Measurements from ENCODE around the gene MIEF2. TPM values are rescaled to one million over a fixed set of nuclear protein-coding genes. Genes with fewer than 3 reads are reported as not detected.
"Not testable (repeated sequence)": the region's sequence is repeated elsewhere in the genome, so short reads cannot be mapped to it uniquely, and the experiment has no call there.

MIEF2 gene
- total RNA-seq, 1 donor from 2014 or later = 48.0 TPM

- H3K4me3 ChIP-seq (ENCODE audit: low read depth, low read length) = no peak overlapping the region
Measured at GRCh38 chr17:18280766-18281371, 20.4 kb downstream of the MIEF2 start.

GRCh38 chr17:18281788-18282187 lies 21.3 kb downstream of the MIEF2 start:
- no peak for DNase-seq (ENCODE audit: low read depth)
- no peak overlapping the region for H3K4me3 ChIP-seq (ENCODE audit: low read depth, low read length)
- TF ChIP-seq CTCF (conservative IDR thresholded peaks at IDR 0.05; ENCODE audit: low read depth, low read length) = no peak

More at GRCh38 chr17:18280766-18281371, 20.4 kb downstream of the MIEF2 start:
- no peak for TF ChIP-seq CTCF (conservative IDR thresholded peaks at IDR 0.05; ENCODE audit: low read depth, low read length)
- no peak for DNase-seq (ENCODE audit: low read depth)

DNA sequence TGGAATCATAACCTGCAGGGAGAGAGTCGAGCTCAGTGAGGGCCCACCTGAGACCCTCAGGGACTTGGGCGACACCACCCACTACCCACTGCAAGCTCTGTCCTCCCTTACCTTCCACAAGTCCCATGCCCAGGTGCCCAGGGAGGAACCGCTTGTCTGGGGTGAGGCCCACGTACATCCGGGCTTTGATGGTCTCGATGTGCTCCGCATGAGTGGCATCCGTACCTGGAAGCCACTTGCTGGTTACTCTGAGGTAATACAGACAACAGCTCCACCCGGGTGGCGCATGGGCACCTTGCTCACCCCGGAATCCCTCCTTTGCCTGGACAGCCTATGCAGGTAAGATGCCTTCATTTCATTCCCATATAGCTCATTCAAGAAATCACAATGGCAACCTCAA lies 24.8 kb downstream of the MIEF2 start:
- TF ChIP-seq CTCF (conservative IDR thresholded peaks at IDR 0.05; ENCODE audit: low read depth, low read length) = no peak
- DNase-seq (ENCODE audit: low read depth) = no peak
- no peak overlapping the region for H3K4me3 ChIP-seq (ENCODE audit: low read depth, low read length)

GRCh38 chr17:18291718-18292540 lies 31.5 kb downstream of the MIEF2 start:
- no peak for DNase-seq (ENCODE audit: low read depth)
- H3K4me3 ChIP-seq (ENCODE audit: low read depth, low read length) = no peak overlapping the region
- no peak for TF ChIP-seq CTCF (conservative IDR thresholded peaks at IDR 0.05; ENCODE audit: low read depth, low read length)

GRCh38 chr17:18298061-18298460 lies 37.6 kb downstream of the MIEF2 start:
- not testable (repeated sequence) for DNase-seq (ENCODE audit: low read depth); H3K4me3 ChIP-seq (ENCODE audit: low read depth, low read length)

- H3K4me3 ChIP-seq (ENCODE audit: low read depth, low read length) = no peak overlapping the region
- no peak for TF ChIP-seq CTCF (conservative IDR thresholded peaks at IDR 0.05; ENCODE audit: low read depth, low read length)
- no peak for DNase-seq (ENCODE audit: low read depth)
Measured at GRCh38 chr17:18300725-18301480, 40.4 kb downstream of the MIEF2 start.

GRCh38 chr17:18303206-18303605 lies 42.7 kb downstream of the MIEF2 start:
- DNase-seq (ENCODE audit: low read depth); H3K4me3 ChIP-seq (ENCODE audit: low read depth, low read length): not testable (repeated sequence)

All from epithelial cell of proximal tubule (primary cell).